HG02840 (cell line): Measurements from ENCODE around the gene SBF1.
"Not testable (repeated sequence)": the region's sequence is repeated elsewhere in the genome, so short reads cannot be mapped to it uniquely, and the experiment has no call there.

Experiments used
- ATAC-seq: cut with Tn5 transposase; IDR thresholded peaks from one replicate; pipeline ENCODE4 v1.9.1; 2021; ENCODE audit warnings: mild to moderate bottlenecking, moderate library complexity, moderate number of reproducible peaks; ENCODE audit not compliant: unreplicated experiment, low FRiP score

Gene SBF1

GRCh38 chr22:50474710-50475651 lies at the start of gene SBF1:
Gene SBF1, minus strand, starts transcription at chr22:50475035. Its CDS starts 195 bp downstream, at chr22:50474840.
- ATAC-seq = peak; percentile 67

- no peak for ATAC-seq
Measured at GRCh38 chr22:50523806-50524675, 49.2 kb upstream of the SBF1 start.

GRCh38 chr22:50523458-50523805 lies 48.6 kb upstream of the SBF1 start:
- no peak for ATAC-seq

- no peak for ATAC-seq
Measured at GRCh38 chr22:50522806-50523438, 48.1 kb upstream of the SBF1 start.

- ATAC-seq = no peak
Measured at GRCh38 chr22:50522208-50522805, 47.5 kb upstream of the SBF1 start.

- no peak for ATAC-seq
Measured at GRCh38 chr22:50521710-50522109, 46.9 kb upstream of the SBF1 start.

- no peak for ATAC-seq
Measured at GRCh38 chr22:50520826-50521453, 46.1 kb upstream of the SBF1 start.

- not testable (repeated sequence) for ATAC-seq
Measured at GRCh38 chr22:50520184-50520583, 45.3 kb upstream of the SBF1 start.

GRCh38 chr22:50519151-50519550 lies 44.3 kb upstream of the SBF1 start:
- no peak for ATAC-seq

- ATAC-seq = no peak
Measured at GRCh38 chr22:50518606-50519005, 43.8 kb upstream of the SBF1 start.

- no peak for ATAC-seq
Measured at GRCh38 chr22:50517495-50518260, 42.8 kb upstream of the SBF1 start.

- ATAC-seq = no peak
Measured at GRCh38 chr22:50516891-50517290, 42.1 kb upstream of the SBF1 start.

GRCh38 chr22:50516068-50516467 lies 41.2 kb upstream of the SBF1 start:
- no peak for ATAC-seq

GRCh38 chr22:50513175-50513574 lies 38.3 kb upstream of the SBF1 start:
- ATAC-seq = no peak

GRCh38 chr22:50508897-50509296 lies 34.1 kb upstream of the SBF1 start:
- ATAC-seq = no peak

- peak; percentile 72 for ATAC-seq
Measured at GRCh38 chr22:50507991-50508884, 33.4 kb upstream of the SBF1 start, which contains the start of gene NCAPH2. Gene NCAPH2, plus strand, starts transcription at chr22:50508224. Its CDS starts 114 bp downstream, at chr22:50508338.

- ATAC-seq = peak; percentile 45
Measured at GRCh38 chr22:50507421-50507990, 32.7 kb upstream of the SBF1 start, which contains the start of gene LMF2. Gene LMF2, minus strand, starts transcription at chr22:50507702. Its CDS starts 27 bp downstream, at chr22:50507675.
